CD14-positive monocyte (primary cell): Measurements from ENCODE around the gene MRPL36. TPM values are rescaled to one million over a fixed set of nuclear protein-coding genes. Genes with fewer than 3 reads are reported as not detected.
A peak's percentile ranks its signal among the peaks of the same experiment; 100 is the strongest.

Source experiments
- DNase-seq, 3 donors: peaks; one replicate each; pipeline ENCODE4 v3.0.0-alpha.2; 2011 to 2022
- H2AFZ ChIP-seq: 2 replicates; pipeline ENCODE4 v1.6.0; 2012; ENCODE audit warnings: mild to moderate bottlenecking, low read depth, low read length, inconsistent platforms; ENCODE audit not compliant: insufficient read depth, poor library complexity, severe bottlenecking
- H3K27ac ChIP-seq, 2 donors: 1 replicate in 1 of 2; 2 replicates in 1 of 2; pipeline ENCODE4 v1.5.1; 2012 to 2013; ENCODE audit warnings: low read length in 2 of 2, control low read depth in 1 of 2, inconsistent platforms in 1 of 2, low read depth in 1 of 2, mild to moderate bottlenecking in 1 of 2
- H3K27me3 ChIP-seq, 2 donors: one replicate each; pipeline versions ENCODE4 v1.6.0 to v1.6.1; 2011 to 2013; ENCODE audit warnings: low read length in 2 of 2; ENCODE audit not compliant: control insufficient read depth in 2 of 2, insufficient read depth in 2 of 2
- H3K36me3 ChIP-seq, 2 donors: replicated peaks in 1 of 2; 1 replicate in 1 of 2; 2 replicates in 1 of 2; pipeline versions ENCODE4 v1.5.1 to v1.6.1; 2012 to 2013; ENCODE audit warnings: low read length in 2 of 2, control low read depth in 1 of 2, inconsistent platforms in 1 of 2, mild to moderate bottlenecking in 1 of 2; ENCODE audit not compliant: insufficient read depth in 2 of 2, control insufficient read depth in 1 of 2
- H3K4me1 ChIP-seq, 2 donors: 1 replicate in 1 of 2; 2 replicates in 1 of 2; pipeline versions ENCODE4 v1.5.1 to v1.6.1; 2012 to 2013; ENCODE audit warnings: low read length in 2 of 2, control low read depth in 1 of 2, inconsistent platforms in 1 of 2, mild to moderate bottlenecking in 1 of 2, moderate library complexity in 1 of 2; ENCODE audit not compliant: insufficient read depth in 2 of 2, control insufficient read depth in 1 of 2
- H3K4me2 ChIP-seq: replicated peaks from 2 replicates; pipeline ENCODE3; 2012; ENCODE audit warnings: low read length, moderate library complexity, mild to moderate bottlenecking; ENCODE audit not compliant: poor library complexity, severe bottlenecking; ENCODE audit errors: extremely low read depth
- H3K4me3 ChIP-seq, 3 experiments: fragments of 200-600 bp in 1 of 3; sonication (generic) in 1 of 3; replicated peaks in 1 of 3; 1 replicate in 2 of 3; 2 replicates in 1 of 3; pipeline ENCODE4 v1.5.1; 2011 to 2013; ENCODE audit warnings: low read length in 3 of 3, mild to moderate bottlenecking in 3 of 3, control low read depth in 2 of 3, low read depth in 2 of 3, inconsistent platforms in 1 of 3, moderate library complexity in 1 of 3
- H3K79me2 ChIP-seq: 2 replicates; pipeline ENCODE4 v1.6.0; 2012; ENCODE audit warnings: mild to moderate bottlenecking, control low read depth, inconsistent platforms, low read length, moderate library complexity; ENCODE audit not compliant: insufficient read depth
- H3K9ac ChIP-seq: 2 replicates; pipeline ENCODE4 v1.6.0; 2017; ENCODE audit warnings: low read length, mild to moderate bottlenecking; ENCODE audit not compliant: insufficient read depth, poor library complexity, severe bottlenecking
- H3K9me3 ChIP-seq, 2 donors: replicated peaks in 1 of 2; 1 replicate in 1 of 2; 2 replicates in 1 of 2; pipeline versions ENCODE4 v1.5.1 to v1.6.1; 2012 to 2013; ENCODE audit warnings: low read length in 2 of 2, control low read depth in 1 of 2; ENCODE audit not compliant: control insufficient read depth in 1 of 2, insufficient read depth in 1 of 2
- H4K20me1 ChIP-seq: 2 replicates; pipeline ENCODE4 v1.6.0; 2012; ENCODE audit warnings: mild to moderate bottlenecking, low read length, control low read depth, moderate library complexity; ENCODE audit not compliant: insufficient read depth
- H3K27ac Mint-ChIP-seq, 7 donors: one replicate each; pipeline ENCODE4 v1.8.0; 2020; ENCODE audit warnings: mild to moderate bottlenecking in 7 of 7, mixed read lengths in 7 of 7, moderate library complexity in 6 of 7, inconsistent platforms in 2 of 7
- H3K27me3 Mint-ChIP-seq, 3 donors: one replicate each; pipeline ENCODE4 v1.8.0; 2021 to 2022; ENCODE audit warnings: low read depth in 3 of 3, mild to moderate bottlenecking in 3 of 3, mixed read lengths in 3 of 3, moderate library complexity in 3 of 3, inconsistent platforms in 1 of 3
- H3K36me3 Mint-ChIP-seq, 2 donors: one replicate each; pipeline ENCODE4 v1.8.0; 2020; ENCODE audit warnings: mixed read lengths in 2 of 2, inconsistent platforms in 1 of 2, mild to moderate bottlenecking in 1 of 2
- H3K4me1 Mint-ChIP-seq: one replicate; pipeline ENCODE4 v1.8.0; 2020; ENCODE audit warnings: mild to moderate bottlenecking, mixed read lengths
- H3K4me3 Mint-ChIP-seq, 2 donors: one replicate each; pipeline ENCODE4 v1.8.0; 2020; ENCODE audit warnings: mild to moderate bottlenecking in 2 of 2, mixed read lengths in 2 of 2, moderate library complexity in 1 of 2
- H3K9me3 Mint-ChIP-seq, 7 donors: one replicate each; pipeline ENCODE4 v1.8.0; 2020 to 2022; ENCODE audit warnings: mixed read lengths in 7 of 7, mild to moderate bottlenecking in 6 of 7, moderate library complexity in 6 of 7, inconsistent platforms in 2 of 7
- CTCF ChIP-seq: fragments of 200-600 bp; IDR thresholded peaks from one replicate; pipeline ENCODE4 v1.8.0; 2022; ENCODE audit warnings: antibody characterized with exemption, mild to moderate bottlenecking
- WGBS: methylation state at CpG from one replicate; pipeline ENCODE4 v1.1.5; 2013; ENCODE audit warnings: missing lambda C conversion rate; ENCODE audit not compliant: insufficient coverage; 5-methylcytosine and 5-hydroxymethylcytosine counted together
- intact Hi-C, 2 donors: fragments of 100-400 bp; cut with micrococcal nuclease; formaldehyde crosslinking; loops; one replicate each; pipeline versions ENCODE4 v1.15.0 to v1.15.1; 2023
- polyA plus RNA-seq, 3 donors: library from polyadenylated mRNA; depleted of rRNA in 1 of 3; unstranded in 2 of 3; stranded (reverse) in 1 of 3; fragments of 300-500 nt in 2 of 3; fragments of >200 nt in 1 of 3; fragmentation: Illumina TruSeq in 2 of 3; gene quantifications; 1 replicate in 2 of 3; 2 replicates in 1 of 3; pipeline ENCODE4 v1.2.3, GENCODE V29; 2012 to 2021

The MRPL36 gene
- polyA plus RNA-seq, 3 donors: 17.9 to 81.7 (median 65.9) TPM

GRCh38 chr5:1827886-1828397 lies 28.3 kb upstream of the MRPL36 start:
- Histone ChIP-seq H3K4me2 (no peak overlapping the region), H3K27me3 (no peaks in the 10 kb centered on the region), H2AFZ (no peak overlapping the region), H3K79me2 (no peaks in the 10 kb centered on the region), H3K9me3 (no peaks in the 10 kb centered on the region), H3K36me3 (peaks cover 7 to 12% of the 10 kb centered on the region in 2 donors), H3K9ac (no peak overlapping the region), H4K20me1 (no peaks in the 10 kb centered on the region), H3K27ac (no peak overlapping the region), H3K4me1 (no peaks in the 10 kb centered on the region), H3K4me3 (no peak overlapping the region)
- Mint-ChIP-seq H3K4me1 (no peaks in the 10 kb centered on the region), H3K36me3 (peaks cover 18 to 29% of the 10 kb centered on the region in 2 donors), H3K27me3 (peaks cover 7 to 14% (median 11%) of the 10 kb centered on the region in 3 donors), H3K27ac (no peak overlapping the region), H3K4me3 (peak overlapping the region in 1 of 2 donors; percentile 42), H3K9me3 (peaks cover 0 to 2% (median 0%) of the 10 kb centered on the region in 7 donors)
- DNase-seq: no peak
- intact Hi-C loops: no loop called here
- 60% methylated on average over 28 of the region's 39 CpGs for WGBS
- no peak for TF ChIP-seq CTCF

DNA sequence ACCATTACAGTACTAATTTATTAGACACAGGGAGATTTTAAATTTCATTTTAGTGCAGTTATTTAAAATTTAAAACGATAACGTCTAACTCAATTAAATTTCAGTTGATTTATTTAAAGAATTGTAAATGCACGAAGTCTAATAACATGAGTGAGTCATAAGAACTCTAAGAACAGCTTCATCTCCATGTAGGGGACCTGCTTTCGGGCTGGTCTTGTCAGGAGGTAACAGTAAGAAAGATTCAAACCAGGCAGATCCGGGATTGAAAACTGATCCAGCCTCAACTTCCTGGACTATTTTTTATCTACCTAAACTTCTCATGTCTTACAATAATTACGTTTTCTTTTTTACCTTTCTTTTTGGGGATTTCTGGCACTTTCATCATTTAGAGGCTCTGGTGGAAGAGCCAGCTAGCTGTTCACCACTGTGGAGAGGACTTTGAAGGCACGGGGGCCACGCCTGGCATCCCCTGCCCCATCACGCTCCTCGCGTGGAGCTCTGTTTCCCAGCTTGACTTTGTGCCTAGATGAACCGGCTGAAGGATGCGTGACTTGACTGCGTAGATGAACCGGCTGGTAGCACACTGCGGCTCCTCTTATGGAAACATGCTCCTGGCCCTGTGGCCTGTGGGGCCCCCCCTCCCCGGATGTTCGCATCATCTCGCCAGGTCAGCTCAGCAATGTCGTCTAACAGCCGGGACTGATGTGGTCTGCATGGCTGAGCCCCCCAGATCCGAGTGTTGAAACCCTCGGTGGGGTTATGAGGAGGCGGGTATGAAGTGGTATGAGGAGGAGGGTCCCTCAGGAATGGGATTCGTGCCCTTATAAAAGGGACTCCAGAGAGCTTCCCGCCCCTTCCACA lies 27.6 kb upstream of the MRPL36 start:
- Histone ChIP-seq H3K4me1 (no peaks in the 10 kb centered on the region), H4K20me1 (no peaks in the 10 kb centered on the region), H3K4me3 (no peak overlapping the region), H2AFZ (no peak overlapping the region), H3K4me2 (no peak overlapping the region), H3K79me2 (no peaks in the 10 kb centered on the region), H3K27ac (no peak overlapping the region), H3K9ac (no peak overlapping the region), H3K36me3 (peaks cover 11 to 13% of the 10 kb centered on the region in 2 donors), H3K9me3 (no peaks in the 10 kb centered on the region), H3K27me3 (no peaks in the 10 kb centered on the region)
- Mint-ChIP-seq H3K27me3 (peaks cover 4 to 11% (median 7%) of the 10 kb centered on the region in 3 donors), H3K36me3 (peaks cover 21 to 36% of the 10 kb centered on the region in 2 donors), H3K27ac (no peak overlapping the region), H3K4me1 (no peaks in the 10 kb centered on the region), H3K4me3 (peak overlapping the region in 1 of 2 donors; percentile 42), H3K9me3 (peaks cover 0 to 2% (median 0%) of the 10 kb centered on the region in 7 donors)
- WGBS: 97% methylated on average over 22 of the region's 26 CpGs
- no peak for TF ChIP-seq CTCF
- no peak for DNase-seq
- intact Hi-C loops: no loop called here
